HG02763 (cell line): ENCODE data around the gene NDUFA5.
"Not testable (repeated sequence)": the region's sequence is repeated elsewhere in the genome, so short reads cannot be mapped to it uniquely, and the experiment has no call there.

ENCODE experiments used
- ATAC-seq: cut with Tn5 transposase; IDR thresholded peaks from one replicate; pipeline ENCODE4 v1.9.1; 2021; ENCODE audit warnings: mild to moderate bottlenecking, moderate library complexity; ENCODE audit not compliant: unreplicated experiment

NDUFA5 gene

DNA sequence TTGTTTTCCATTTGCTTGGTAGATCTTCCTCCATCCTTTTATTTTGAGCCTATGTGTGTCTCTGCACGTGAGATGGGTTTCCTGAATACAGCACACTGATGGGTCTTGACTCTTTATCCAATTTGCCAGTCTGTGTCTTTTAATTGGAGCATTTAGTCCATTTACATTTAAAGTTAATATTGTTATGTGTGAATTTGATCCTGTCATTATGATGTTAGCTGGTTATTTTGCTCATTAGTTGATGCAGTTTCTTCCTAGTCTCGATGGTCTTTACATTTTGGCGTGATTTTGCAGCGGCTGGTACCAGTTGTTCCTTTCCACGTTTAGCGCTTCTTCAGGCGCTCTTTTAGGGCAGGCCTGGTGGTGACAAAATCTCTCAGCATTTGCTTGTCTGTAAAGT is 31.1 kb downstream of the NDUFA5 start:
- not testable (repeated sequence) for ATAC-seq

DNA sequence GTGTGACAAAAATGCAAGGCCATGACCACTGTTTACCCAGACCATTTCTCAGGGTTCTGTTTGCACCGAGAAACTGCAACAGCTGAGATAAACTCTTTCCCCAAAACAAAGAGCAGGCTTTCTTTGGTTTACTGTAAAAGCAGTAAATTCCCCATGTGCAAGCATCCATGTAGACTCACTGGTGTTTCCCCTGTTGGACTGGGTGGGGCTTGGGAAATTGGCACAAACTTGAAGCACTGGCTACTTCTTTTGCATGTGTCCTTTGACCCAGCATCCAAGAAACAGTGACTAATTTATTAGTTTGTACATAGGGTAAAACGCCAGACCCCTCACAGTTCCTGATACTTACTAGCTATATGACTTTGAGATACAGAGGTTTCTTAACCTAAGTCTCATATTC is 35.6 kb downstream of the NDUFA5 start:
- no peak for ATAC-seq

DNA sequence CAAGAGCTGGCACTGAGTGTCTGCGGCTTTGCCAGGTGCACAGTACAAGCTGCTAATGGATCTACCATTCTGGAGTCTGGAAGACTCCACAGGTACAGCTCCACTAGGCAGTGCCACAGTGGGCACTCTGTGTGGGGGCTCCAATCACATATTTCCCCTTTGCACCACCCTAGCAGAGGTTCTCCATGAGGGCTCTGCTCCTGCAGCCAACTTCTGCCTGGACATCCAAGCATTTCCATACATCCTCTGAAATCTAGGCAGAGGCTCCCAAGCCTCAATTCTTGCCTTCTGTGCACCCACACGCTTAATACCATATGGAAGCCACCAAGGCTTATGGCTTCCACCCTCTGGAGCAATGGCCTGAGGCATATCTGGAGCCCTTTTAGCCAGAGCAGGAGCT is 52.4 kb downstream of the NDUFA5 start:
- ATAC-seq: no peak

DNA sequence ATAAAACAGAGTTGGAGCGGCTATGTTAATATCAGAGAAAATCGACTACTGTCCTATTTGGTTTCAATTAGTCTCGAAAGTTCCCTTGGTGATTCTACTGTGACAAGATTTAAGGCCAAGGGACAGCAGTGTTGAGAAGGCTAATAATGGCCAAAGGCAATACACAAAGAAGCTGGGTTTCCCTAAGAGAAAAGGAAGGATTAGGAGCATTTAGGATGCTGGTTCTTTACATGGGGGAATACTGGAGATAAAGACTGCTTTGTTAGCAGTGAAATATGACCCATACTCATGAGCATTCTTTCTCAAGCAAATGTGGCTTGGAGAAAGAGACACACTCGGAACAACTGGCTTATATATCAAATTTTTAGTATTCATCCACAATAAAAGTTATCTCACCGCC is 55.4 kb downstream of the NDUFA5 start:
- no peak for ATAC-seq

DNA sequence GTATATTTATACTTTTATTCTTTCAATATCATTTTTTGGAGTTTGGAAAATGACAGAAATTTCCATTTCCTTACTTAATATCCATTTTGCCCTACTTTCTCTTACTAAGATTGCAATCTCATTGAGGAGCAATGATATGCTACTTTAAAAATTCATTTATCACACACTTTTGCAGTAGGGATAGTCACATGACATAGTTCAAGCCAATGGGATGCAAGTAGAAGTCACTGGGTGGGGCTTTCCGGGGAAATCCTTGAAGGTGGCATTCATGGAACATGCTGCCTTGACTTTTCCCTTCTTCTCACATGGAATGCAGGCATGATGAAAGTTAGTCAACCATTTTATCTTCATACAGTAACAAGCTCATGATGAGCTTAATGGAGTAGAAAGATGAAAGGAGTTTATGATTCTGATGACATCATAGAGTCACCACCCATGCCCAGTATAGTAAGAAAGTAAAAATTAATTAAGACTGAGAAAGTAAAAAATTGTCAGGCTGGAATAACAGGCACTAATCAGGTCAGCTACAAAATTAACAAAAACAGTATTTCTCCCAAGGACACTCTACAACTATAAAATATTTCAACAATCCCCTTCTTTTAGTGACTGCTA is 56.6 kb downstream of the NDUFA5 start:
- no peak for ATAC-seq

DNA sequence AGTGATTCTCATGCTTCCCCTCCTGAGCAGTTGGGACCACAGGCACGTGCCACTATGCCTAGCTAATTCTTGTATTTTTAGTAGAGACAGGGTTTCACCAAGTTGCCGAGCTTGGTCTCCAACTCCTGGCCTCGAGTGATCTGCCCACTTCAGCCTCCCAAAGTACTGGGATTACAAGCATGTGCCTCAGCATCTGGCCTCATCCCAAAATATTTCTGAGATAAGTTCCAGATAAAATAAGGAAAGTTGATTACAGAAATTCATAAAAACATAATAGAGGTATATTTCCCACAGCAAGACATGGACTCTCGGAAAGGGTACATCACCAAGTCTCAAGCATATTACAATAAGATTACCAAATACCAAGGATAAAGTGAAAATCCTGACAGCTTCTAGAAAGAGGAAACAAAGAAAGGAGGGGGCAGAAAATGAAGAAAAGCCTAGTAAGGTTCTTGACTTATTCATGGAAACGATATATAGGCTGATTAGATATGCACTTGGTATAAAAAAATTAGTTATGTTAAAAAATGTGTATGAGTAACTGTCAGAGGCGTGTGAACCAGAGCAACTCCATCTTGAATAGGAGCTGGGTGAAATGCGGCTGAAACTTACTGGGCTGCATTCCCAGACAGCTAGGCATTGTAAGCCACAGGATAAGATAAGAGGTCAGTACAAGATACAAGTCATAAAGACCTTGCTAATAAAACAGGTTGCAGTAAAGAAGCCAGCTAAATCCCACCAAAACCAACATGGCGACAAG is 58.2 kb downstream of the NDUFA5 start:
- ATAC-seq: no peak

DNA sequence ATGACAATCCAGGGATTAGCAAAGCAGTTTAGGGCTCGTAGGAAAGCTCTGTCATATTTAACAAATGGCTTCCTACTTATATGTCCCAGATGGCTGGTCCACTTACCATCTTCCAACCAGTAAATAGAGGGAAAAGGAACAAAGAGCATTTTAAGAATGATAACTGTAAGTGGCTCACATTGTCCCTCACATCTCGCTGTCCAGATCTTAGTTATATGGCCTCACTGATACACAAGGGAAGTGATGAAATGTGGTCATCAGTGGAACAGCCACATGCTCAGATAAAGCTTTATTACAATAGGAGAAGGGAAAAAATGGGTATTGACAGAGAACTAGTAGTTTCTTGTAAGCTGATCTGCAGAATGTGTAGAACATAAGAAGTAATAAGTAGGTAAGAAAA is 59.0 kb downstream of the NDUFA5 start:
- no peak for ATAC-seq

DNA sequence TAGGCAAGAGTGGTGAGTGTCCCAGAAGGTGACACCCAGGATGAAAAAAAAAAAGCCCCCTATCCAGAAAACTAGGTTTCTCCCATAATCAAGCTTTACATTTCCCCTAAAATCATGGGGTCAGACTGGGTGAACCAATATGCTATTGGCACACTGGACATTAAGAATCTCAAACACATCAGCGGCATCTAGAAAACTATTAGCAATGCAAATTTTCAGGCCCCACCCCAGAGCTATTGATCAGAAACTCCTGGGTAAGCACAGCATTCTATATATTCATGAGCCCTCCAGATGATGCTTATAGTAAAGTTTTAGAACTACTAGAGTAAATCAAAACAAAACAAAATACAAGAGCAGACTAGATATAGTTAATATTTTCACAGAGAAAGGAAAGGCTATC is 59.6 kb downstream of the NDUFA5 start:
- ATAC-seq: no peak

DNA sequence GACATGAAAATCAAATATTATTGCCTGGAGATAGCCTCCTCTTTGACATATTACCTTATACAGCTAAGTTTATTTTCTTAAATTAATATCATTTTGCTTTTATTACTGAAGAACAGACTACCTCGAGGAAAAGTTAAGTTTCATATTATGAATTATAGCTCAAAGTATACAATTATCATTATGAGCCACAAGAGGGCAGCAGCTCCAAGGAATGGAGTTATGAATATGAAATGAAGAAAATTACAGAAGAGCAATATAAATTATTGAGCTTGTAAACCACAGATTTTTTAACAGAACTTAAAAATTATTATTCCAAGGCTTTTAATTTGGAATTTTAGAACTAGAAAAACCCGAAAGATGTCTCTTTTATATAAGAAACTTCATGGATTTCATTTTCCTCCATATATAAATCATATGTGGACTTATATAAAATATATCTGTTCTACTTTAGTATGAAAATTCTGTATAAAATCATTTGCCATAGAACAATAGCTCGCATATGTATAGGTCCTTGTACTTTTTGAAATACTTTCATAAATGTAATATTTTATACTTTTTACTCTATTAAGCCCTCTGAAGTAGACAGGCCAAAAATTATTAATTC is 63.3 kb downstream of the NDUFA5 start:
- ATAC-seq: peak; percentile 73

DNA sequence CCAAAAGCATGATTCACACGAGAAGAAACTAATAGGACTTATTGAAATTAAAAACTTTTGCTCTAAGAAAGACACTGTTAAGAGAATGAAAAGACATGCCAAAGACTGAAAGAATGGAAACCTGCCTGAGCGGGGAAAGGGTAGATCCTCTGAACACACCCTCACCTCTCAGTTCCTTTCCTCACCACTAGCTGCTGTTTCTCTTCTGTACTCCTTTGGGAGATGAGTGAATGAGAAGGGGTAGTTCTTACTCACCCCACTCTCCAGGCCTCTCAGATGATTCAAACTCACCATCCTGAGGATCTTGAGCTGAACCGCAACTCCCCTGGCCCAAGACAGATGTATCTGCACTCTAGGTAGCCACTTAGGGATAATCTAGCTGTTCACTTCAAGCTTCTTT is 65.1 kb downstream of the NDUFA5 start:
- ATAC-seq: peak; percentile 71
